A673 (cell line): ENCODE results near the gene NKX6-2.

ENCODE experiments used
- EZH2 ChIP-seq: fragments of 200-600 bp; sonication (generic); IDR thresholded peaks from 2 replicates; pipeline ENCODE4 v1.6.1; 2017; ENCODE audit warnings: borderline replicate concordance, low read depth, mild to moderate bottlenecking, mixed read lengths, antibody characterized with exemption, low read length; ENCODE audit not compliant: poor library complexity, severe bottlenecking
- TF ChIP-seq, protein P1 (sequence below): fragments of 300-800, 200-600 bp; sonication (generic); conservative IDR thresholded peaks from 2 replicates; pipeline ENCODE4 v1.5.1; 2017; ENCODE audit warnings: low read depth, mild to moderate bottlenecking, antibody characterized with exemption, low read length, moderate library complexity, mixed read lengths

DNA sequence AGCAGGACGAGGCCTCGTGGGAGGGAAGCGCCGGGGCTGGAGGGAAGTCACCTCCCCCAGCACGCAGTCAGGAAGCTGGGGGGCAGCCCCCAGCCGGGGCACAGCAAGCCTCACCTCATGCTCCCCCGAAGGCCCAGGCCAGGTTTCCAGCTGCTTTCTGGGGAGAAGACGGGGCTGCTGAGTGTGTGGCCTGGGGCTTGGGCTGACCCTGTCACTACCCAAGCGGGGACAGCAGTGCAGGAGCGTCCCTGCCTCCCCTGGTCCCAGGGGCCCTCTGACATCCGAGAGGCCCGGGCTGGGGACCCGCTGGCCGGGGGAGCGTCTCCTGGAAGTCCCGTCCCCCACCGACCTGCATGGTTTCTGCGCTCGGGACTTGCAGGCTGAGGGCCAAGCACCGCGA is 19.7 kb upstream of the NKX6-2 start:
- TF ChIP-seq, protein P1, sequence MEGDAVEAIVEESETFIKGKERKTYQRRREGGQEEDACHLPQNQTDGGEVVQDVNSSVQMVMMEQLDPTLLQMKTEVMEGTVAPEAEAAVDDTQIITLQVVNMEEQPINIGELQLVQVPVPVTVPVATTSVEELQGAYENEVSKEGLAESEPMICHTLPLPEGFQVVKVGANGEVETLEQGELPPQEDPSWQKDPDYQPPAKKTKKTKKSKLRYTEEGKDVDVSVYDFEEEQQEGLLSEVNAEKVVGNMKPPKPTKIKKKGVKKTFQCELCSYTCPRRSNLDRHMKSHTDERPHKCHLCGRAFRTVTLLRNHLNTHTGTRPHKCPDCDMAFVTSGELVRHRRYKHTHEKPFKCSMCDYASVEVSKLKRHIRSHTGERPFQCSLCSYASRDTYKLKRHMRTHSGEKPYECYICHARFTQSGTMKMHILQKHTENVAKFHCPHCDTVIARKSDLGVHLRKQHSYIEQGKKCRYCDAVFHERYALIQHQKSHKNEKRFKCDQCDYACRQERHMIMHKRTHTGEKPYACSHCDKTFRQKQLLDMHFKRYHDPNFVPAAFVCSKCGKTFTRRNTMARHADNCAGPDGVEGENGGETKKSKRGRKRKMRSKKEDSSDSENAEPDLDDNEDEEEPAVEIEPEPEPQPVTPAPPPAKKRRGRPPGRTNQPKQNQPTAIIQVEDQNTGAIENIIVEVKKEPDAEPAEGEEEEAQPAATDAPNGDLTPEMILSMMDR, result no peak
- no peak for TF ChIP-seq EZH2
